Dermis microvascular lymphatic vessel endothelial cell (primary cell): ENCODE results near the gene MED15. TPM values are rescaled to one million over a fixed set of nuclear protein-coding genes. Genes with fewer than 3 reads are reported as not detected.

ENCODE experiments used
- DNase-seq, 2 donors: peaks; one replicate each; pipeline versions ENCODE4 v3.0.0 to v3.0.0-alpha.2; 2010; ENCODE audit warnings: low read depth in 2 of 2
- total RNA-seq: library from RNA; depleted of rRNA; stranded (reverse); fragments of >200 nt; gene quantifications from 2 replicates; pipeline ENCODE4 v1.2.1, GENCODE V29; 2014

Gene MED15
- total RNA-seq, 1 donor from 2014 or later, result 21.3 TPM

- peak in 1 of 2 donors; percentile 64 for DNase-seq
Measured at GRCh38 chr22:20550851-20551744, 43.7 kb downstream of the MED15 start.

GRCh38 chr22:20551805-20552442 is 44.5 kb downstream of the MED15 start:
- DNase-seq, result peak in 1 of 2 donors; percentile 57

GRCh38 chr22:20552443-20553401 is 45.3 kb downstream of the MED15 start:
- DNase-seq, result peak; percentile 68 to 94

GRCh38 chr22:20553947-20554741 is 46.7 kb downstream of the MED15 start:
- no peak for DNase-seq

GRCh38 chr22:20554824-20555223 is 47.4 kb downstream of the MED15 start:
- DNase-seq, result no peak

- no peak for DNase-seq
Measured at GRCh38 chr22:20558534-20558933, 51.1 kb downstream of the MED15 start.

GRCh38 chr22:20559174-20559760 is 51.9 kb downstream of the MED15 start:
- no peak for DNase-seq

- DNase-seq, result no peak
Measured at GRCh38 chr22:20560716-20561115, 53.3 kb downstream of the MED15 start.

GRCh38 chr22:20561882-20562281 is 54.5 kb downstream of the MED15 start:
- DNase-seq, result no peak

- DNase-seq, result no peak
Measured at GRCh38 chr22:20562607-20563465, 55.4 kb downstream of the MED15 start.

GRCh38 chr22:20563466-20563906 is 56.1 kb downstream of the MED15 start:
- DNase-seq, result no peak

GRCh38 chr22:20563941-20564371 is 56.5 kb downstream of the MED15 start:
- no peak for DNase-seq

GRCh38 chr22:20565079-20565734 is 57.8 kb downstream of the MED15 start:
- DNase-seq, result no peak

- no peak for DNase-seq
Measured at GRCh38 chr22:20565761-20566160, 58.4 kb downstream of the MED15 start.

GRCh38 chr22:20566420-20567260 is 59.2 kb downstream of the MED15 start:
- DNase-seq, result no peak

- DNase-seq, result no peak
Measured at GRCh38 chr22:20567371-20567847, 60.0 kb downstream of the MED15 start.

- DNase-seq, result peak in 1 of 2 donors; percentile 19
Measured at GRCh38 chr22:20567993-20568417, 60.6 kb downstream of the MED15 start.
